Upper lobe of right lung (tissue), 1 donor: ENCODE measurements around the gene TUBB3. TPM values are rescaled to one million over a fixed set of nuclear protein-coding genes. Genes with fewer than 3 reads are reported as not detected.
A peak's percentile ranks its signal among the peaks of the same experiment; 100 is the strongest.

ENCODE experiments used
- ATAC-seq: fragments of 200-7000 bp; cut with Tn5 transposase; one replicate; pipeline ENCODE4 v1.9.1; 2020; ENCODE audit warnings: mild to moderate bottlenecking, moderate library complexity
- DNase-seq: peaks from one replicate; pipeline ENCODE4 v3.0.0-alpha.2; 2020
- H3K27ac ChIP-seq: fragments of 200-600 bp; one replicate; pipeline ENCODE4 v1.8.0; 2022
- H3K27me3 ChIP-seq: fragments of 200-600 bp; one replicate; pipeline ENCODE4 v1.8.0; 2022; ENCODE audit warnings: mild to moderate bottlenecking
- H3K36me3 ChIP-seq: fragments of 200-600 bp; one replicate; pipeline ENCODE4 v1.8.0; 2022
- H3K4me1 ChIP-seq: fragments of 200-600 bp; one replicate; pipeline ENCODE4 v1.8.0; 2022
- H3K4me3 ChIP-seq: fragments of 200-600 bp; one replicate; pipeline ENCODE4 v1.8.0; 2022; ENCODE audit warnings: mild to moderate bottlenecking
- H3K9me3 ChIP-seq: fragments of 200-600 bp; one replicate; pipeline ENCODE4 v1.8.0; 2022
- intact Hi-C: fragments of 100-400 bp; cut with DNase I; formaldehyde crosslinking; loops from one replicate; pipeline ENCODE4 v1.11.0; 2022
- total RNA-seq: library from RNA; stranded (reverse); fragmentation: NEBNext Ultra II Directional; extraction: Animal tissue kit (Norgen Biotek cat#: 25700); gene quantifications from one replicate; pipeline ENCODE4 v1.2.1, GENCODE V29; 2021
- TF ChIP-seq, protein P1 (sequence below): fragments of 200-600 bp; IDR thresholded peaks from one replicate; pipeline ENCODE4 v1.8.0; 2022; ENCODE audit warnings: antibody characterized with exemption
- donor health status: DM: no; HTN: yes; CAD: no; lungs with severe emphysema.

Gene TUBB3
- total RNA-seq, 1 donor from 2014 or later, result 1.5 TPM

DNA sequence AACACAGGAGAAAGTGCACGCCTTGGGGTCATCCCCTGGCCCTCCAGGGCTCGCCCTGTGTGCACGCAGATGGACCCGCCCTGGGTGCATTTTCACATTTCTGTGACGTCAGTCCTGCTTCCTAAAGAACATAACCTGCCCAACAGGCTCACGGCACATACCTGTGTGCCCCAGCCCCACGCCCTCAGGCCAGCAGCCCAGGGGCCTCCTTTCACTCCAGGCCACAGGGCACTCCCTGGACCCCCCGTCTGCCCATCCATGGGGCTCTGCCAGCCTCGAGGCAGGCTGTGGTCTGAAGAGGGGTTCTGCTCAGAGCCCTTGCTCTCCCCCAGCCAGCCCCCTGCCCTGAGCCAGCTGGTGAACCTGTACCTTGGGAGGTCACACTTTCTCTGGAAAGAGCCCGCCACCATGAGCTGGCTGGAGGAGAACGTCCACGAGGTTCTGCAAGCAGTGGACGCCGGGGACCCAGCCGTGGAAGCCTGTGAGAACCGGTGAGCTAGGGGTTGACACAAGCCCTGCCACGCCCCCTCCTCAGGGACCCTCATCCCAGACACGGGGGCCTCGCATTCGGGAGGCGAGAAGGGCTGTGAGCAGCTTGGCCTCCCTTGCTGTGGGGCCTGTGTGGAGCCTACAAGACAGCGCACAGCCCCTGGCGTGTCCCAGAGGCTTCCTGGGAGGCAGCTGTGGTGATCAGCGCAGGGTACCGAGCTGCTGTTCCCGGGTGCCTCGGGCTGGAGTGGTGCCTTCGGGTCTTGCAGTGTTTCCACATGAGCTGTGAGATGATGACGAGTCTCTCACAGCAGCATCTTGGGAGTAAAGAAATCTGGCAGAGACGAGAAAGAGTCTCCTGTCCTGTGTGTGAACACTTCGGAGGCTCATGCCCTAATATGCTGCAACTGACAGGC is 18.3 kb upstream of the TUBB3 start:
- H3K36me3 ChIP-seq, result peaks cover 68% of the 10 kb centered on the region

DNA sequence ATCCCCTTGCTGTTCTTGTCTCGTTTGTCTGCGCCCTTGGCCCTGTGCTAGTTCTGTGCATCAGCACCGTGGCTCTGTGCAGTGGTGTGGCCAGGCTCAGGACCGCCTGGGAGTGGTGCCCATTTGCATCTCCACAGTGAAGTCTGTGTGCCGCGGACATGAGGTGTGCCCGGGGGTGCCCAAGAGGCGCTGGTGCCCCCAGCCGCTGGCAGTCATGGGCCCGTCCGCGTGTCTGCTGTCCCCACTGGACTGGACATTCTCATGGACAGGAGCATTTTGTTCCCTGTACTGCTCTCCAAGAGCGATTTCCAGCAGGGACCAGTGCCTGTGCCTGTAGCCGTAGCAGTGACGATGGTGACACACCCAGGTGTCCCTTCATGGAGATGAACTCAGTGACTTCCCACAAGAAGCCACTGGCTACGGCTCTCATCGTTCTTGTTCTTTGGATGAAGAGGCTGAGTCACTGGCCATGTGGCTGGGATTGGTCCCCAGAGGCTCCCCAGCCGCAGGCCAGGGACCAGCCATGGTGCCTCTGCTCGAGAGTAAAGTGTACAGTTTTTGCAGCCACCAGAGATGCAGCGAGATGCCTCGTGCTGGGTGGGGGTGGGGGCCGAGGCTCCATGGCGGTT is 17.5 kb upstream of the TUBB3 start:
- Histone ChIP-seq H3K4me1 (peaks cover 5% of the 10 kb centered on the region), H3K27me3 (no peaks in the 10 kb centered on the region), H3K36me3 (peaks cover 66% of the 10 kb centered on the region), H3K27ac (no peak overlapping the region), H3K4me3 (no peak overlapping the region), H3K9me3 (no peaks in the 10 kb centered on the region)
- DNase-seq (no peak), ATAC-seq (no peak)
- intact Hi-C loops, result no loop called here
- TF ChIP-seq, protein P1, sequence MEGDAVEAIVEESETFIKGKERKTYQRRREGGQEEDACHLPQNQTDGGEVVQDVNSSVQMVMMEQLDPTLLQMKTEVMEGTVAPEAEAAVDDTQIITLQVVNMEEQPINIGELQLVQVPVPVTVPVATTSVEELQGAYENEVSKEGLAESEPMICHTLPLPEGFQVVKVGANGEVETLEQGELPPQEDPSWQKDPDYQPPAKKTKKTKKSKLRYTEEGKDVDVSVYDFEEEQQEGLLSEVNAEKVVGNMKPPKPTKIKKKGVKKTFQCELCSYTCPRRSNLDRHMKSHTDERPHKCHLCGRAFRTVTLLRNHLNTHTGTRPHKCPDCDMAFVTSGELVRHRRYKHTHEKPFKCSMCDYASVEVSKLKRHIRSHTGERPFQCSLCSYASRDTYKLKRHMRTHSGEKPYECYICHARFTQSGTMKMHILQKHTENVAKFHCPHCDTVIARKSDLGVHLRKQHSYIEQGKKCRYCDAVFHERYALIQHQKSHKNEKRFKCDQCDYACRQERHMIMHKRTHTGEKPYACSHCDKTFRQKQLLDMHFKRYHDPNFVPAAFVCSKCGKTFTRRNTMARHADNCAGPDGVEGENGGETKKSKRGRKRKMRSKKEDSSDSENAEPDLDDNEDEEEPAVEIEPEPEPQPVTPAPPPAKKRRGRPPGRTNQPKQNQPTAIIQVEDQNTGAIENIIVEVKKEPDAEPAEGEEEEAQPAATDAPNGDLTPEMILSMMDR, result no peak

More for the DNA sequence above, 18.3 kb upstream of the TUBB3 start:
- H3K27me3 ChIP-seq, result no peaks in the 10 kb centered on the region
- no peaks in the 10 kb centered on the region for H3K9me3 ChIP-seq
- no peak overlapping the region for H3K4me3 ChIP-seq
- intact Hi-C loops, result no loop called here
- H3K4me1 ChIP-seq, result peaks cover 2% of the 10 kb centered on the region
- DNase-seq (no peak), ATAC-seq (peak; percentile 6)
- no peak overlapping the region for H3K27ac ChIP-seq
- TF ChIP-seq, protein P1, result no peak

DNA sequence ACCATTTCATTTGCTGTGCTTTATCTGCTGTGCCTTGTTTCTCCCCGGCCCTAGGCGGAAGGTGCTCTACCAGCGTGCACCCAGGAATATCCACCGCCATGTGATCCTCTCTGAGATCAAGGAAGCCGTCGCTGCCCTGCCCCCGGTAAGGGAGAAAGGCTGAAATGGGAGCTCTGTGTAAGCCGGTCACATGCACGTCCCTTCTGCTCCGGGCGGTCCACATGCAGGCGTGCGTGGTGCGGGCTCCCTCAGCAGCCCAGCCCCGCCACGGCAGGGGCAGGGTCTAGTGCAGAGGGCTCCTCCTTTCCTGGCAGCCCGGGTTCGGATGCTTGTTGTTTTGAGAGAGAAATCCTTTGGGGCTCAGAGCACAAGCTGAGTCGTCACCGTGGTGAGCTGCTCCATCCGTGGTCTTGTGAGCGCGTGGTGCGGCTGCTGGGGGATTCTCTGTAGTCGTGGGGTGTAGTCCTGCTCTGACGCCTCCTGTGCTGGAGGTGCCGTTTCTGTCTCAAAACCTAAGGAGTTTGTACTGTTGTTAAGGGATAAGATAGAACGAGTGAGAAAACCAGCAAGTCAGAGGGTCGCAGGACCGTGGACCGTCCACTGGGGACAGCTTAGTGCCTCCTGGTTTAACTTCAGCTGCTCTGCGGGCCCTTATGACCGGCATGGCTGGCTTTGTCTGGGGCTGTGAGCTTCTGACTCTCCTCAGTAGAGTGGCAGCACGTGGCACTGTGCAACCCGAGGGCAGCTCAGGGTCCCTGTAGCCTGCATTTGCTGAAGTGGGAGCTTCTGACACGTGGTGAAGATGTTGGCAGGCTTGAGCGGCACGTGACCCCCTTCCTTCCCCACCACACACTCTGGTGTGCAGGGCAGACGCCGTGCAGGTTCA is 16.8 kb upstream of the TUBB3 start:
- TF ChIP-seq, protein P1, result no peak
- DNase-seq (no peak), ATAC-seq (no peak)
- intact Hi-C loops, result no loop called here
- Histone ChIP-seq H3K27ac (no peak overlapping the region), H3K9me3 (no peaks in the 10 kb centered on the region), H3K36me3 (peaks cover 66% of the 10 kb centered on the region), H3K4me3 (no peak overlapping the region), H3K27me3 (no peaks in the 10 kb centered on the region), H3K4me1 (peaks cover 5% of the 10 kb centered on the region)

DNA sequence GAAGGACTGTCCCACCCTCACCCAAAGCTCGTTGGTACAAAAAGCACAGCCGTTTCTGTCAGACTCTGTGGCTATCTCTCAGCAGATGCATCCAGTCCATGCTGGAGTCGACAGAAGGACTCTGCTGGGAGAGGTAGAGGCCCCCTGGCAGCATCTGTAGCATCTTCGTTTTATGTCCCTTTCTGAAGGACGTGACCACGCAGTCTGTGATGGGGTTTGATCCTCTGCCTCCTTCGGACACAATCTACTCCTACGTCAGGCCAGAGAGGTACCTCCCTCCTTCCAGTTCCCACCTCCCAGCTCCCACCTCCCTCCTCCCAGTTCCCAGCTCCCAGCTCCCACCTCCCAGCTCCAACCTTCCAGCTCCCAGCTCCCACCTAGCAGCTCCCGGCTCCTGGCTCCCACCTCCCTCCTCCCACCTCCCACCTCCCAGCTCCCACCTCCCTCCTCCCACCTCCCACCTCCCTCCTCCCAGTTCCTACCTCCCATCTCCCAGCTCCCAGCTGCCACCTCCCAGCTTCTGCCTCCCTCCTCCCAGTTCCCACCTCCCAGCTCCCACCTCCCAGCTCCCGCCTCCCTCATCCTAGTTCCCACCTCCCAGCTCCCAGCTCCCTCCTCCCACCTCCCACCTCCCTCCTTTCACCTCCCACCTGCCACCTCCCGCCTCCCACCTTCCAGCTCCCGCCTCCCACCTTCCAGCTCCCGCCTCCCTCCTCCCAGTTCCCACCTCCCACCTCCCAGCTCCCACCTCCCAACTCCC is 15.9 kb upstream of the TUBB3 start:
- H3K4me3 ChIP-seq, result no peak overlapping the region
- ATAC-seq, result no peak
- H3K9me3 ChIP-seq, result no peaks in the 10 kb centered on the region
- TF ChIP-seq, protein P1, result no peak
- intact Hi-C loops, result no loop called here
- peaks cover 5% of the 10 kb centered on the region for H3K4me1 ChIP-seq
- no peak for DNase-seq
- H3K36me3 ChIP-seq, result peaks cover 68% of the 10 kb centered on the region
- H3K27ac ChIP-seq, result no peak overlapping the region
- H3K27me3 ChIP-seq, result no peaks in the 10 kb centered on the region

DNA sequence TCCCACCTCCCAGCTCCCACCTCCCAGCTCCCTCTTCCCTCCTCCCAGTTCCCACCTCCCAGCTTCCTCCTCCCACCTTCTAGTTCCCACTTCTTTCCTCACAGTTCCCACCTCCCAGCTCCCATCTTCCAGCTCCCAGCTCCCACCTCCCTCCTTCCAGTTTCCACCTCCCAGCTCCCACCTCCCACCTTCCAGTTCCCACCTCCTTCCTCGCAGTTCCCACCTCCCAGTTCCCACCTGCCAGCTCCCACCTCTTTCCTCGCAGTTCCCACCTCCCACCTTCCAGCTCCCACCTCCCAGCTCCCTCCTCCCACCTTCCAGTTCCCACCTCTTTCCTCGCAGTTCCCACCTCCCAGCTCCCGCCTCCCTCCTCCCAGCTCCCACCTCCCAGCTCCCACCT is 14.9 kb upstream of the TUBB3 start:
- Histone ChIP-seq H3K9me3 (no peaks in the 10 kb centered on the region), H3K27ac (no peak overlapping the region), H3K4me1 (peaks cover 5% of the 10 kb centered on the region), H3K36me3 (peaks cover 61% of the 10 kb centered on the region), H3K27me3 (no peaks in the 10 kb centered on the region), H3K4me3 (no peak overlapping the region)
- no peak for ATAC-seq
- no peak for DNase-seq
- intact Hi-C loops, result no loop called here
- TF ChIP-seq, protein P1, result no peak
